Mucosa of descending colon (tissue), 3 donors: Measurements from ENCODE around the gene SDK2. TPM values are rescaled to one million over a fixed set of nuclear protein-coding genes. Genes with fewer than 3 reads are reported as not detected.
A peak's percentile ranks its signal among the peaks of the same experiment; 100 is the strongest.

Experiments
- ATAC-seq: fragments of 200-7000 bp; cut with Tn5 transposase; one replicate; pipeline ENCODE4 v1.9.1; 2020; ENCODE audit warnings: mild to moderate bottlenecking, moderate library complexity
- DNase-seq, 3 donors: peaks; one replicate each; pipeline ENCODE4 v3.0.0-alpha.2; 2020
- H3K36me3 ChIP-seq: fragments of 200-600 bp; one replicate; pipeline ENCODE4 v1.8.0; 2021; ENCODE audit warnings: low read depth, mild to moderate bottlenecking
- H3K4me1 ChIP-seq: fragments of 200-600 bp; one replicate; pipeline ENCODE4 v1.8.0; 2021; ENCODE audit warnings: low read depth, mild to moderate bottlenecking
- H3K4me3 ChIP-seq: fragments of 200-600 bp; one replicate; pipeline ENCODE4 v1.8.0; 2021; ENCODE audit warnings: mild to moderate bottlenecking
- H3K9me3 ChIP-seq: fragments of 200-600 bp; one replicate; pipeline ENCODE4 v1.8.0; 2021; ENCODE audit warnings: mild to moderate bottlenecking
- CTCF ChIP-seq: fragments of 200-600 bp; IDR thresholded peaks from one replicate; pipeline ENCODE4 v1.8.0; 2022; ENCODE audit warnings: antibody characterized with exemption, mild to moderate bottlenecking
- intact Hi-C, 2 donors: fragments of 100-400 bp; cut with DNase I in 1 of 2; cut with micrococcal nuclease in 1 of 2; formaldehyde crosslinking; loops; one replicate each; pipeline versions ENCODE4 v1.11.0 to v1.11.1; 2022; cut with DNase I, micrococcal nuclease
- total RNA-seq, 3 donors: library from RNA; stranded (reverse); fragmentation: NEBNext Ultra II Directional in 2 of 3; extraction: Animal tissue kit (Norgen Biotek cat#: 25700) in 2 of 3; gene quantifications; one replicate each; pipeline versions ENCODE4 v1.2.1 to v1.2.4, GENCODE V29; 2021 to 2023
- donor health status: DM: no; HTN: no; CAD: no; lungs with moderate emphysema.
- donor health status: DM: no; HTN: no; CAD: no.
- donor health status: DM: no; HTN: yes; CAD: no.

SDK2 gene
- total RNA-seq, 3 donors from 2014 or later, result 1.2 to 1.6 (median 1.3) TPM

GRCh38 chr17:73528679-73529078, 115.6 kb downstream of the SDK2 start:
- no peak for DNase-seq
- intact Hi-C loops, result no loop called here
- Histone ChIP-seq H3K4me3 (no peak overlapping the region), H3K4me1 (no peaks in the 10 kb centered on the region), H3K9me3 (no peaks in the 10 kb centered on the region), H3K36me3 (no peaks in the 10 kb centered on the region)
- TF ChIP-seq CTCF, result no peak
- ATAC-seq, result no peak

- Histone ChIP-seq H3K4me3 (no peak overlapping the region), H3K9me3 (no peaks in the 10 kb centered on the region), H3K36me3 (no peaks in the 10 kb centered on the region), H3K4me1 (no peaks in the 10 kb centered on the region)
- no peak for TF ChIP-seq CTCF
- intact Hi-C loops, result no loop called here
- DNase-seq (peak in 1 of 3 donors; percentile 15), ATAC-seq (no peak)
Measured at GRCh38 chr17:73526952-73527351, 117.3 kb downstream of the SDK2 start.

GRCh38 chr17:73524941-73525679, 119.1 kb downstream of the SDK2 start:
- ATAC-seq (no peak), DNase-seq (peak in 1 of 3 donors; percentile 27)
- no peak overlapping the region for H3K4me3 ChIP-seq
- TF ChIP-seq CTCF, result no peak
- no peaks in the 10 kb centered on the region for H3K9me3 ChIP-seq
- intact Hi-C loops, result no loop called here
- no peaks in the 10 kb centered on the region for H3K36me3 ChIP-seq
- no peaks in the 10 kb centered on the region for H3K4me1 ChIP-seq

GRCh38 chr17:73522696-73523095, 121.5 kb downstream of the SDK2 start:
- Histone ChIP-seq H3K9me3 (no peaks in the 10 kb centered on the region), H3K36me3 (no peaks in the 10 kb centered on the region), H3K4me1 (no peaks in the 10 kb centered on the region), H3K4me3 (no peak overlapping the region)
- DNase-seq (peak in 1 of 3 donors; percentile 2), ATAC-seq (no peak)
- no peak for TF ChIP-seq CTCF
- intact Hi-C loops, result no loop called here

- TF ChIP-seq CTCF, result no peak
- no peak for ATAC-seq
- DNase-seq, result peak in 1 of 3 donors; percentile 40
- Histone ChIP-seq H3K4me3 (no peak overlapping the region), H3K4me1 (no peaks in the 10 kb centered on the region), H3K36me3 (no peaks in the 10 kb centered on the region), H3K9me3 (no peaks in the 10 kb centered on the region)
- intact Hi-C loops, result no loop called here
Measured at GRCh38 chr17:73522107-73522506, 122.1 kb downstream of the SDK2 start.
